ENCODE measurements around the gene SLC29A1.

GRCh38 chr6:44255871-44256774 is 32.7 kb downstream of the SLC29A1 start:
- no peak for TF ChIP-seq CTCF (IDR thresholded peaks at IDR 0.05; ENCODE audit: low read depth, low read length, missing input control)
- no peak for TF ChIP-seq TAF1 (conservative IDR thresholded peaks at IDR 0.05)
- no peak for TF ChIP-seq JUND (IDR thresholded peaks at IDR 0.05)
- no peak for TF ChIP-seq ATF3 (IDR thresholded peaks at IDR 0.05)
